ENCODE results near the gene ZSCAN32. TPM values are rescaled to one million over a fixed set of nuclear protein-coding genes. Genes with fewer than 3 reads are reported as not detected.

Gene ZSCAN32
- total RNA-seq, 3 donors from 2014 or later (not counting 1 experiment from before 2014, with no cell fraction given) = 7.5 to 14.2 (median 14.1) TPM

GRCh38 chr16:3355589-3355988 is 45.2 kb downstream of the ZSCAN32 start, which contains the start of gene OR2C1:
TSS of gene OR2C1 (plus strand) at chr16:3355889. CDS start at chr16:3355941, 52 bp downstream.
- H3K4me3 ChIP-seq (ENCODE audit: low read length) = no peak within 1 kb of the TSS

GRCh38 chr16:3349175-3349574 is 51.6 kb downstream of the ZSCAN32 start:
- no peak overlapping the region for H3K27ac Mint-ChIP-seq
- H3K27me3 Mint-ChIP-seq (ENCODE audit: low read depth in 2 of 2) = peaks cover 3 to 9% of the 10 kb centered on the region in 2 donors
- no peaks in the 10 kb centered on the region for H3K36me3 ChIP-seq (ENCODE audit: control insufficient read depth, insufficient read depth, low read length)
- TF ChIP-seq CTCF (IDR thresholded peaks at IDR 0.05) = no peak
- H3K27ac ChIP-seq (ENCODE audit: low read length) = no peak overlapping the region
- H3K27me3 ChIP-seq (ENCODE audit: control insufficient read depth, insufficient read depth, low read length) = no peaks in the 10 kb centered on the region
- WGBS (ENCODE audit: insufficient coverage) = 61% methylated on average over 12 of the region's 13 CpGs
- no peaks in the 10 kb centered on the region for H3K36me3 Mint-ChIP-seq
- no peak overlapping the region for H3K4me3 ChIP-seq (ENCODE audit: low read length)
- H3K9me3 Mint-ChIP-seq = no peaks in the 10 kb centered on the region
- ATAC-seq = no peak
- no peaks in the 10 kb centered on the region for H3K4me1 ChIP-seq (ENCODE audit: control insufficient read depth, insufficient read depth, low read length)
- no peaks in the 10 kb centered on the region for H3K9me3 ChIP-seq (ENCODE audit: control insufficient read depth, insufficient read depth, low read length)
- intact Hi-C loops (cut with micrococcal nuclease) = no loop called here
- no peaks in the 10 kb centered on the region for H3K4me1 Mint-ChIP-seq
- no peak for DNase-seq
- no peak overlapping the region for H3K4me3 Mint-ChIP-seq

More at GRCh38 chr16:3355589-3355988, 45.2 kb downstream of the ZSCAN32 start, which contains the start of gene OR2C1:
- Histone ChIP-seq H3K27ac (ENCODE audit: low read length) (no peak within 1 kb of the TSS), H3K36me3 (ENCODE audit: control insufficient read depth, insufficient read depth, low read length) (no peaks in the 10 kb centered on the region), H3K9me3 (ENCODE audit: control insufficient read depth, insufficient read depth, low read length) (no peaks in the 10 kb centered on the region), H3K4me1 (ENCODE audit: control insufficient read depth, insufficient read depth, low read length) (no peaks in the 10 kb centered on the region), H3K27me3 (ENCODE audit: control insufficient read depth, insufficient read depth, low read length) (peaks cover 7% of the 10 kb centered on the region)
- ATAC-seq (no peak), DNase-seq (no peak)
- Mint-ChIP-seq H3K9me3 (peaks cover 3 to 6% of the 10 kb centered on the region in 2 donors), H3K27me3 (ENCODE audit: low read depth in 2 of 2) (peaks cover 8 to 37% of the 10 kb centered on the region in 2 donors), H3K4me1 (peaks cover 0 to 3% of the 10 kb centered on the region in 2 donors), H3K4me3 (no peak within 1 kb of the TSS), H3K27ac (no peak within 1 kb of the TSS), H3K36me3 (peaks cover 14% of the 10 kb centered on the region)
- 80% methylated on average over 3 of the region's 3 CpGs for WGBS (ENCODE audit: insufficient coverage)
- TF ChIP-seq CTCF (IDR thresholded peaks at IDR 0.05) = no peak
- intact Hi-C loops (cut with micrococcal nuclease) = no loop called here

DNA sequence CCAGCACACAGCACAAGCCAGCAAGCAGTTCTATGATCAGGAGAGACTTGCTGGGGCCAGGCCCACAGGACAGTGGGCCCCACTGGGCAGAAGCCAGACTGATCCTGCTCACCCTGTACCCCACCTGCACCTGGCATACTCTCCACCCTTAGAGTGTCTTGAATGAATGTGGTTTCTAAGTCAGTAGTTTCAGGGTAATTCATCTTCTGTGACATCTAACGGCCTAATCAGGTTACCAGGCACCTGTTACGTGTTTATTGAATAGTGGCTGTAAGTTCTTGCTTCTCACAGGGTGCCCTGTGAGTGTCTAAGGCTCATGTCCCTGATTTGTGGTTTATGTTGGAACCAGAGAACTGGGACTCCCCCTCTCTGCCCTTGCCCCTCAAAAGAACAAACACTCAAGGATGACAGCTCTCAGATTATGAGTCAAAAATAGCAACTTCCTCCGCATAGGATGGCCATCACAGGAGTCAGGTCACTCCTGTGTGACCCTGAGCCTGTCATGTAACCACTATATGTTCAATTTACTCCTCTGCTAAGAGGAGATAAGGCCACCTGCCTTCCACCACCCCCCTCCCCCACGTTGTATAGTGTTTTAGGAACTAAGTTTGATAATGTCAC is 52.1 kb downstream of the ZSCAN32 start:
- Histone ChIP-seq H3K36me3 (ENCODE audit: control insufficient read depth, insufficient read depth, low read length) (no peaks in the 10 kb centered on the region), H3K27ac (ENCODE audit: low read length) (no peak overlapping the region), H3K4me3 (ENCODE audit: low read length) (no peak overlapping the region), H3K9me3 (ENCODE audit: control insufficient read depth, insufficient read depth, low read length) (no peaks in the 10 kb centered on the region), H3K27me3 (ENCODE audit: control insufficient read depth, insufficient read depth, low read length) (no peaks in the 10 kb centered on the region), H3K4me1 (ENCODE audit: control insufficient read depth, insufficient read depth, low read length) (no peaks in the 10 kb centered on the region)
- WGBS (ENCODE audit: insufficient coverage) = 29% methylated on average over 3 of the region's 4 CpGs
- H3K36me3 Mint-ChIP-seq = no peaks in the 10 kb centered on the region
- H3K4me3 Mint-ChIP-seq = no peak overlapping the region
- H3K4me1 Mint-ChIP-seq = no peaks in the 10 kb centered on the region
- intact Hi-C loops (cut with micrococcal nuclease) = no loop called here
- DNase-seq (no peak), ATAC-seq (no peak)
- H3K27me3 Mint-ChIP-seq (ENCODE audit: low read depth in 2 of 2) = peaks cover 3 to 7% of the 10 kb centered on the region in 2 donors
- H3K9me3 Mint-ChIP-seq = no peaks in the 10 kb centered on the region
- no peak overlapping the region for H3K27ac Mint-ChIP-seq
- no peak for TF ChIP-seq CTCF (IDR thresholded peaks at IDR 0.05)

- Histone ChIP-seq H3K4me1 (ENCODE audit: control insufficient read depth, insufficient read depth, low read length) (no peaks in the 10 kb centered on the region), H3K4me3 (ENCODE audit: low read length) (no peak overlapping the region), H3K27ac (ENCODE audit: low read length) (no peak overlapping the region), H3K36me3 (ENCODE audit: control insufficient read depth, insufficient read depth, low read length) (no peaks in the 10 kb centered on the region), H3K9me3 (ENCODE audit: control insufficient read depth, insufficient read depth, low read length) (no peaks in the 10 kb centered on the region), H3K27me3 (ENCODE audit: control insufficient read depth, insufficient read depth, low read length) (no peaks in the 10 kb centered on the region)
- H3K36me3 Mint-ChIP-seq = no peaks in the 10 kb centered on the region
- intact Hi-C loops (cut with micrococcal nuclease) = no loop called here
- ATAC-seq (no peak), DNase-seq (no peak)
- TF ChIP-seq CTCF (IDR thresholded peaks at IDR 0.05) = no peak
- H3K4me3 Mint-ChIP-seq = no peak overlapping the region
- WGBS (ENCODE audit: insufficient coverage) = 85% methylated on average over 4 of the region's 10 CpGs
- no peaks in the 10 kb centered on the region for H3K4me1 Mint-ChIP-seq
- H3K9me3 Mint-ChIP-seq = no peaks in the 10 kb centered on the region
- peaks cover 3 to 7% of the 10 kb centered on the region in 2 donors for H3K27me3 Mint-ChIP-seq (ENCODE audit: low read depth in 2 of 2)
- no peak overlapping the region for H3K27ac Mint-ChIP-seq
Observed at GRCh38 chr16:3347586-3347985, 53.2 kb downstream of the ZSCAN32 start.
